Naive thymus-derived CD4-positive, alpha-beta T cell (primary cell): Measurements from ENCODE around the gene TRAF3. TPM values are rescaled to one million over a fixed set of nuclear protein-coding genes. Genes with fewer than 3 reads are reported as not detected.

Experiments
- ATAC-seq: fragments of 150-1000 bp; cut with Tn5 transposase; 2 replicates; pipeline ENCODE4 v1.10.0; 2021; ENCODE audit warnings: mild to moderate bottlenecking, moderate library complexity
- CTCF ChIA-PET: fragments of 350-600 bp; sonication (Branson Sonifier 250); formaldehyde crosslinking; loops from one replicate; lab custom pipeline; 2021; ENCODE audit warnings: antibody characterized with exemption; lab: Charles Lee
- POLR2A ChIA-PET: fragments of 350-600 bp; sonication (Branson Sonifier 250); formaldehyde crosslinking; loops from one replicate; lab custom pipeline; 2021; ENCODE audit warnings: antibody characterized with exemption, inconsistent platforms; lab: Charles Lee
- DNase-seq, 9 donors: peaks; one replicate each; pipeline versions ENCODE4 v3.0.0 to v3.0.0-alpha.2; 2020 to 2022; ENCODE audit warnings: mixed read lengths in 1 of 9
- H3K27ac ChIP-seq: one replicate; pipeline ENCODE4 v1.7.0; 2013; ENCODE audit warnings: mild to moderate bottlenecking, low read depth, low read length, moderate library complexity
- H3K27me3 ChIP-seq, 2 donors: one replicate each; pipeline ENCODE4 v1.7.0; 2013; ENCODE audit warnings: low read length in 2 of 2, mild to moderate bottlenecking in 2 of 2, moderate library complexity in 2 of 2; ENCODE audit not compliant: control insufficient read depth in 2 of 2, insufficient read depth in 2 of 2
- H3K36me3 ChIP-seq, 3 experiments: 1 replicate in 2 of 3; 2 replicates in 1 of 3; pipeline ENCODE4 v1.7.0; 2013; ENCODE audit warnings: low read length in 3 of 3, mild to moderate bottlenecking in 3 of 3, moderate library complexity in 1 of 3; ENCODE audit not compliant: insufficient read depth in 3 of 3, control insufficient read depth in 2 of 3
- H3K4me1 ChIP-seq, 2 donors: one replicate each; pipeline ENCODE4 v1.7.0; 2013; ENCODE audit warnings: low read length in 2 of 2, mild to moderate bottlenecking in 2 of 2, moderate library complexity in 1 of 2; ENCODE audit not compliant: control insufficient read depth in 2 of 2, insufficient read depth in 2 of 2
- H3K4me3 ChIP-seq: 2 replicates; pipeline ENCODE4 v1.7.0; 2013; ENCODE audit warnings: mild to moderate bottlenecking, low read length
- H3K9me3 ChIP-seq, 3 experiments: 1 replicate in 2 of 3; 2 replicates in 1 of 3; pipeline ENCODE4 v1.7.0; 2013; ENCODE audit warnings: low read length in 3 of 3; ENCODE audit not compliant: control insufficient read depth in 2 of 3
- H3K27ac Mint-ChIP-seq, 9 donors: one replicate each; pipeline ENCODE4 v1.8.0; 2020 to 2022; ENCODE audit warnings: mixed read lengths in 9 of 9, mild to moderate bottlenecking in 8 of 9, moderate library complexity in 5 of 9, inconsistent platforms in 2 of 9
- H3K27me3 Mint-ChIP-seq, 5 donors: one replicate each; pipeline ENCODE4 v1.8.0; 2021 to 2022; ENCODE audit warnings: mixed read lengths in 5 of 5, mild to moderate bottlenecking in 1 of 5
- H3K36me3 Mint-ChIP-seq, 5 donors: one replicate each; pipeline ENCODE4 v1.8.0; 2020 to 2022; ENCODE audit warnings: mixed read lengths in 5 of 5, mild to moderate bottlenecking in 3 of 5, inconsistent platforms in 1 of 5
- H3K4me1 Mint-ChIP-seq, 7 donors: one replicate each; pipeline ENCODE4 v1.8.0; 2020 to 2022; ENCODE audit warnings: mixed read lengths in 7 of 7, mild to moderate bottlenecking in 3 of 7, inconsistent platforms in 1 of 7
- H3K4me3 Mint-ChIP-seq, 10 donors: one replicate each; pipeline ENCODE4 v1.8.0; 2020 to 2022; ENCODE audit warnings: mild to moderate bottlenecking in 10 of 10, mixed read lengths in 10 of 10, moderate library complexity in 6 of 10, inconsistent platforms in 2 of 10
- H3K9me3 Mint-ChIP-seq, 11 donors: one replicate each; pipeline ENCODE4 v1.8.0; 2020 to 2022; ENCODE audit warnings: mixed read lengths in 11 of 11, mild to moderate bottlenecking in 4 of 11, inconsistent platforms in 1 of 11, moderate library complexity in 1 of 11
- intact Hi-C, 2 donors: fragments of 100-400 bp; cut with micrococcal nuclease; formaldehyde crosslinking; loops; one replicate each; pipeline ENCODE4 v1.15.1; 2023
- polyA plus RNA-seq, 2 donors: library from polyadenylated mRNA; unstranded; fragments of 300-500 nt; fragmentation: Illumina TruSeq; gene quantifications; one replicate each; pipeline ENCODE4 v1.2.3, GENCODE V29; 2021
- total RNA-seq, 6 experiments: library from RNA in 5 of 6; stranded (reverse) in 5 of 6; gene quantifications; 1 replicate in 5 of 6; 2 replicates in 1 of 6; pipeline ENCODE4 v1.2.3 and lab custom pipeline; 2021 to 2026

Gene TRAF3
- total and polyA plus RNA-seq, 7 experiments from 2014 or later = 16.1 to 74.4 (median 30.4) TPM

- Mint-ChIP-seq H3K4me1 (peaks cover 12 to 31% (median 28%) of the 10 kb centered on the region in 7 donors), H3K4me3 (peak overlapping the region in 8 of 10 donors; percentile 16 to 83 (median 73)), H3K27ac (peak overlapping the region; percentile 78 to 96 (median 88)), H3K9me3 (peaks cover 0 to 2% (median 0%) of the 10 kb centered on the region in 11 donors), H3K36me3 (peaks cover 0 to 21% (median 0%) of the 10 kb centered on the region in 5 donors), H3K27me3 (no peaks in the 10 kb centered on the region)
- no peak overlapping the region for H3K27ac ChIP-seq
- intact Hi-C loops = loop anchor here in 1 of 2 donors (2.0 to 10.0 kb wide), 2 partner anchors 25 to 387 kb away; partner anchors contain the start of gene EIF5
- no peak overlapping the region for H3K4me3 ChIP-seq
- H3K9me3 ChIP-seq = no peaks in the 10 kb centered on the region
- DNase-seq (no peak), ATAC-seq (no peak)
- no peaks in the 10 kb centered on the region for H3K27me3 ChIP-seq
- ChIA-PET POLR2A (interaction anchor here (0.6 to 1.2 kb wide), 3 partner anchors 8 to 46 kb away, joined by 3 to 5 read pairs (median 3); no protein-coding TSS in a partner anchor), CTCF (no interaction called here)
- H3K4me1 ChIP-seq = peaks cover 0 to 17% of the 10 kb centered on the region in 2 donors
- no peaks in the 10 kb centered on the region for H3K36me3 ChIP-seq
These were observed 170.3 kb downstream of the TRAF3 start for GRCh38 chr14:102947321-102948103.

GRCh38 chr14:102948698-102949061 is 171.4 kb downstream of the TRAF3 start:
- H3K9me3 ChIP-seq = no peaks in the 10 kb centered on the region
- ATAC-seq (no peak), DNase-seq (no peak)
- Mint-ChIP-seq H3K4me3 (peak overlapping the region; percentile 30 to 77 (median 62)), H3K27me3 (no peaks in the 10 kb centered on the region), H3K4me1 (peaks cover 14 to 31% (median 28%) of the 10 kb centered on the region in 7 donors), H3K9me3 (peaks cover 0 to 2% (median 0%) of the 10 kb centered on the region in 11 donors), H3K27ac (peak overlapping the region; percentile 59 to 98 (median 91)), H3K36me3 (peaks cover 0 to 21% (median 0%) of the 10 kb centered on the region in 5 donors)
- H3K4me3 ChIP-seq = no peak overlapping the region
- H3K27me3 ChIP-seq = no peaks in the 10 kb centered on the region
- CTCF ChIA-PET = no interaction called here
- H3K4me1 ChIP-seq = peaks cover 0 to 17% of the 10 kb centered on the region in 2 donors
- H3K27ac ChIP-seq = peak overlapping the region; percentile 46
- POLR2A ChIA-PET = interaction anchor here (1.4 kb wide), 2 partner anchors 8 to 20 kb away, joined by 5 to 6 read pairs; no protein-coding TSS in a partner anchor
- H3K36me3 ChIP-seq = no peaks in the 10 kb centered on the region
- intact Hi-C loops = loop anchor here in 1 of 2 donors (1.0 to 10.0 kb wide), 3 partner anchors 20 to 386 kb away; partner anchors contain the start of gene EIF5

GRCh38 chr14:102949062-102949800 is 172.0 kb downstream of the TRAF3 start:
- peak overlapping the region; percentile 46 for H3K27ac ChIP-seq
- DNase-seq = peak in 7 of 9 donors; percentile 48 to 82 (median 77)
- H3K36me3 ChIP-seq = no peaks in the 10 kb centered on the region

DNA sequence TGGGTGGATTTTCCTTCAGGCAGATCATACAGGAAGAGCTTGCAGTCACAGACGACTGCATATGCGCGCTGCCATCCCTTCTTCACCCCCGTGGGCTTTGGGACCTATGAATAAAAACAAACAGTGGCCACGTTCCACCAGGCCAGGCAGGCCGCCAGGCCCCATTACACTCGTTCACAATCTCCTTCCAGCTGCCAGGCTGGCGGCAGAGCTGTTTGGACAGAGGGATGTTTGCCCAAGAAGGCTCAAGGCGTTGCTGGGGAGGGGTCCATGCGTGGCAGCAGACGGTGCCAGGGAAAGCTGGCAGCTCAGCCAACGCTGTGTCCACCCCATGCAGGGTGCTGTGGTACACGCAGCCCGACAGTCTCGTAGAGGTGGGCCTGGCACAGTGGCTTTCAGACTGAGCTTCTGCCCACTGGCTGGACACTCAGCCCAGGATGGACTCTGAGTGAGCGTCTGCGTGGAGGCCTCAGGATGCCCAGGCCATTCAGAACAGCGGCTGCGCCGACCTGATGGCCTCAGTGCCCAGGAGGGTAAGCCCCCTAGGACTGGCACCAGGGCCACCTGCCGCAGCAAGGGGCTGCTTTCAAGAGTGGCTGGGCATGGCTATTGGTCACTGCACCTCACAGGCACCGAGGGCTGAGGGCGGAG is 172.7 kb downstream of the TRAF3 start:
- intact Hi-C loops = loop anchor here in 1 of 2 donors (1.0 to 10.0 kb wide), 3 partner anchors 22 to 385 kb away; partner anchors contain the start of gene EIF5
- ATAC-seq (no peak), DNase-seq (no peak)
- Mint-ChIP-seq H3K36me3 (peaks cover 0 to 16% (median 0%) of the 10 kb centered on the region in 5 donors), H3K4me3 (peak overlapping the region in 8 of 10 donors; percentile 30 to 77 (median 62)), H3K27me3 (no peaks in the 10 kb centered on the region), H3K9me3 (peaks cover 0 to 2% (median 0%) of the 10 kb centered on the region in 11 donors), H3K27ac (peak overlapping the region; percentile 59 to 98 (median 91)), H3K4me1 (peaks cover 14 to 31% (median 28%) of the 10 kb centered on the region in 7 donors)
- no peaks in the 10 kb centered on the region for H3K36me3 ChIP-seq
- CTCF ChIA-PET = interaction anchor here (0.6 to 1.0 kb wide), 2 partner anchors 22 to 81 kb away, joined by 3 to 4 read pairs; no protein-coding TSS in a partner anchor
- H3K27ac ChIP-seq = peak overlapping the region; percentile 46
- no peaks in the 10 kb centered on the region for H3K27me3 ChIP-seq
- peaks cover 0 to 17% of the 10 kb centered on the region in 2 donors for H3K4me1 ChIP-seq
- POLR2A ChIA-PET = interaction anchor here (0.8 to 1.4 kb wide), 3 partner anchors 9 to 22 kb away, joined by 3 to 6 read pairs (median 5); no protein-coding TSS in a partner anchor
- H3K9me3 ChIP-seq = no peaks in the 10 kb centered on the region
- no peak overlapping the region for H3K4me3 ChIP-seq

More at GRCh38 chr14:102949062-102949800, 172.0 kb downstream of the TRAF3 start:
- Mint-ChIP-seq H3K4me3 (peak overlapping the region; percentile 30 to 77 (median 62)), H3K36me3 (peaks cover 0 to 18% (median 0%) of the 10 kb centered on the region in 5 donors), H3K27me3 (no peaks in the 10 kb centered on the region), H3K4me1 (peaks cover 14 to 31% (median 28%) of the 10 kb centered on the region in 7 donors), H3K9me3 (peaks cover 0 to 2% (median 0%) of the 10 kb centered on the region in 11 donors), H3K27ac (peak overlapping the region; percentile 59 to 98 (median 91))
- Histone ChIP-seq H3K4me1 (peaks cover 0 to 17% of the 10 kb centered on the region in 2 donors), H3K4me3 (no peak overlapping the region), H3K27me3 (no peaks in the 10 kb centered on the region), H3K9me3 (no peaks in the 10 kb centered on the region)
- CTCF ChIA-PET = interaction anchor here (0.6 to 1.0 kb wide), 2 partner anchors 21 to 80 kb away, joined by 3 to 4 read pairs; no protein-coding TSS in a partner anchor
- intact Hi-C loops = loop anchor here in 1 of 2 donors (1.0 to 10.0 kb wide), 3 partner anchors 21 to 386 kb away; partner anchors contain the start of gene EIF5
- POLR2A ChIA-PET = interaction anchor here (0.8 to 1.4 kb wide), 3 partner anchors 9 to 21 kb away, joined by 3 to 6 read pairs (median 5); no protein-coding TSS in a partner anchor
- ATAC-seq = peak; percentile 81

DNA sequence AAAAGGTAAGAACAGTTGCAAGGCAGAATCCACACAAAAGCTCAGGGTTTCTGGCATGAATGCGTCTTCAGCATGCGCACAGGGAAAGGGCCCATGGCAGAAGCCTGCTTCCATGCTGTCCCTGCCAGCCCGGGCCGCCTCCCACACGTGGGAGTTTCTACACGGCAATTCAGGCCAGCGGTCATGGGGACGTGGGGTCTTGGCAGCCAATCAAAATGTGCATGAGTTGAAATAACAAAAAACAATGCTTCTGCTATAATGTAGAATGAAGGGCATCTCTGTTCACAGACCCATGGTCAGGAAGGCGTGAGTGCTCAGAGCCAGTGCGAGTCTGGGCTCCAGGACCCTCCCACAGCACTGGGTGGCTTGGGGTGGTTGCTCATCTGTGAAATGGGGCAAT is 173.8 kb downstream of the TRAF3 start:
- CTCF ChIA-PET = no interaction called here
- H3K27ac Mint-ChIP-seq = peak overlapping the region in 1 of 9 donors; percentile 8
- H3K4me1 Mint-ChIP-seq = peaks cover 14 to 31% (median 28%) of the 10 kb centered on the region in 7 donors

More for the DNA sequence above, 173.8 kb downstream of the TRAF3 start:
- Mint-ChIP-seq H3K4me3 (no peak overlapping the region), H3K36me3 (peaks cover 0 to 11% (median 0%) of the 10 kb centered on the region in 5 donors), H3K9me3 (peaks cover 0 to 2% (median 0%) of the 10 kb centered on the region in 11 donors), H3K27me3 (no peaks in the 10 kb centered on the region)
- no peaks in the 10 kb centered on the region for H3K9me3 ChIP-seq
- H3K4me3 ChIP-seq = no peak overlapping the region
- no peaks in the 10 kb centered on the region for H3K27me3 ChIP-seq
- ATAC-seq = no peak
- POLR2A ChIA-PET = no interaction called here
- H3K36me3 ChIP-seq = no peaks in the 10 kb centered on the region
- intact Hi-C loops = no loop called here
- DNase-seq = no peak
- no peak overlapping the region for H3K27ac ChIP-seq
- peaks cover 0 to 17% of the 10 kb centered on the region in 2 donors for H3K4me1 ChIP-seq
